ENCODE results near the gene TNFAIP8L3. TPM values are rescaled to one million over a fixed set of nuclear protein-coding genes. Genes with fewer than 3 reads are reported as not detected.
"Not testable (repeated sequence)": the region's sequence is repeated elsewhere in the genome, so short reads cannot be mapped to it uniquely, and the experiment has no call there.

TNFAIP8L3 gene
- total RNA-seq = not detected
- 0.04 TPM for polyA plus RNA-seq (2013, experiment 1 of 2)
- 0.07 TPM for polyA plus RNA-seq (2013, experiment 2 of 2)
- total RNA-seq = 0 to 1.8 (median 0) reads per million in 172 experiments

- ChIA-PET POLR2A (no interaction called here), CTCF (no interaction called here)
- Histone ChIP-seq H3K9me3 (ENCODE audit: control insufficient read depth in 1 of 2, insufficient read depth in 1 of 2, low read length in 2 of 2) (peaks cover 0 to 5% of the 10 kb centered on the region in 2 experiments), H3K36me3 (ENCODE audit: insufficient read depth, low read length) (no peaks in the 10 kb centered on the region), H3K4me3 (ENCODE audit: low read length) (no peak within 1 kb of the TSS), H3K27ac (ENCODE audit: low read depth in 1 of 2, low read length in 2 of 2) (no peak within 1 kb of the TSS), H3K27me3 (ENCODE audit: control insufficient read depth in 1 of 2, insufficient read depth in 2 of 2, low read length in 2 of 2) (peaks cover 31 to 69% of the 10 kb centered on the region in 2 experiments), H3K4me1 (ENCODE audit: insufficient read depth, low read length) (peaks cover 11% of the 10 kb centered on the region)
- TF ChIP-seq CTCF (IDR thresholded peaks at IDR 0.05) = no peak
- H3K9me3 Mint-ChIP-seq = no peaks in the 10 kb centered on the region
- peaks cover 87% of the 10 kb centered on the region for H3K27me3 Mint-ChIP-seq
- H3K4me1 Mint-ChIP-seq (ENCODE audit: low read depth) = no peaks in the 10 kb centered on the region
- no peak for ATAC-seq (ENCODE audit: poor library complexity)
- H3K4me3 Mint-ChIP-seq = no peak within 1 kb of the TSS
- H3K36me3 Mint-ChIP-seq (ENCODE audit: low read depth) = no peaks in the 10 kb centered on the region
- H3K27ac Mint-ChIP-seq = no peak within 1 kb of the TSS
- DNase-seq = no peak
- intact Hi-C loops (cut with DNase I, micrococcal nuclease) = no loop called here
Measured at GRCh38 chr15:51094606-51095569, at the start of gene TNFAIP8L3. TNFAIP8L3 (minus strand) TSS chr15:51094906; CDS start chr15:51094595, 311 bp downstream.

GRCh38 chr15:51144021-51144532 lies 49.4 kb upstream of the TNFAIP8L3 start:
- Mint-ChIP-seq H3K4me3 (no peak overlapping the region), H3K27ac (no peak overlapping the region), H3K27me3 (peaks cover 36% of the 10 kb centered on the region), H3K36me3 (ENCODE audit: low read depth) (no peaks in the 10 kb centered on the region), H3K9me3 (peaks cover 12% of the 10 kb centered on the region), H3K4me1 (ENCODE audit: low read depth) (no peaks in the 10 kb centered on the region)
- Histone ChIP-seq H3K27ac (ENCODE audit: low read depth in 1 of 2, low read length in 2 of 2) (no peak overlapping the region), H3K4me3 (ENCODE audit: low read length) (no peak overlapping the region), H3K4me1 (ENCODE audit: insufficient read depth, low read length) (no peaks in the 10 kb centered on the region), H3K36me3 (ENCODE audit: insufficient read depth, low read length) (no peaks in the 10 kb centered on the region), H3K27me3 (ENCODE audit: control insufficient read depth in 1 of 2, insufficient read depth in 2 of 2, low read length in 2 of 2) (peaks cover 0 to 4% of the 10 kb centered on the region in 2 experiments), H3K9me3 (ENCODE audit: control insufficient read depth in 1 of 2, insufficient read depth in 1 of 2, low read length in 2 of 2) (no peaks in the 10 kb centered on the region)
- ChIA-PET POLR2A (no interaction called here), CTCF (no interaction called here)
- DNase-seq (no peak), ATAC-seq (ENCODE audit: poor library complexity) (no peak)
- TF ChIP-seq CTCF (IDR thresholded peaks at IDR 0.05) = no peak
- intact Hi-C loops (cut with DNase I, micrococcal nuclease) = no loop called here

GRCh38 chr15:51140347-51140746 lies 45.6 kb upstream of the TNFAIP8L3 start:
- H3K4me1 Mint-ChIP-seq (ENCODE audit: low read depth); H3K27me3 ChIP-seq (ENCODE audit: control insufficient read depth in 1 of 2, insufficient read depth in 2 of 2, low read length in 2 of 2); H3K9me3 ChIP-seq (ENCODE audit: control insufficient read depth in 1 of 2, insufficient read depth in 1 of 2, low read length in 2 of 2); H3K4me1 ChIP-seq (ENCODE audit: insufficient read depth, low read length); H3K27ac Mint-ChIP-seq; CTCF ChIA-PET; H3K36me3 Mint-ChIP-seq (ENCODE audit: low read depth); H3K4me3 ChIP-seq (ENCODE audit: low read length); H3K4me3 Mint-ChIP-seq; POLR2A ChIA-PET; H3K27ac ChIP-seq (ENCODE audit: low read depth in 1 of 2, low read length in 2 of 2); ATAC-seq (ENCODE audit: poor library complexity); DNase-seq; intact Hi-C loops (cut with DNase I, micrococcal nuclease); H3K36me3 ChIP-seq (ENCODE audit: insufficient read depth, low read length): not testable (repeated sequence)
- Mint-ChIP-seq H3K9me3 (peaks cover 12% of the 10 kb centered on the region), H3K27me3 (peaks cover 19% of the 10 kb centered on the region)

Data from CD4-positive, alpha-beta T cell (primary cell).